Neuronal stem cell (in vitro differentiated cells): ENCODE measurements around the gene PBX2.
"Not testable (repeated sequence)": the region's sequence is repeated elsewhere in the genome, so short reads cannot be mapped to it uniquely, and the experiment has no call there.

Experiments used
- DNase-seq: peaks from one replicate; pipeline ENCODE4 v3.0.0-alpha.2; 2013; ENCODE audit warnings: low spot score
- H2AFZ ChIP-seq: one replicate; pipeline ENCODE4 v1.6.1; 2013; ENCODE audit warnings: mild to moderate bottlenecking, low read length, inconsistent platforms
- H2AK5ac ChIP-seq: 2 replicates; pipeline ENCODE4 v1.6.1; 2013; ENCODE audit warnings: low read depth, mild to moderate bottlenecking, inconsistent platforms, low read length, moderate library complexity, mixed read lengths
- H2BK120ac ChIP-seq: 2 replicates; pipeline ENCODE4 v1.6.1; 2013; ENCODE audit warnings: low read depth, mild to moderate bottlenecking, inconsistent platforms, low read length, moderate library complexity, mixed read lengths
- H2BK12ac ChIP-seq: one replicate; pipeline ENCODE4 v1.6.1; 2013; ENCODE audit warnings: low read length, inconsistent platforms
- H2BK15ac ChIP-seq: 2 replicates; pipeline ENCODE4 v1.6.1; 2013; ENCODE audit warnings: mild to moderate bottlenecking, low read length, inconsistent platforms, mixed read lengths
- H2BK5ac ChIP-seq: one replicate; pipeline ENCODE4 v1.6.1; 2013; ENCODE audit warnings: inconsistent platforms, mild to moderate bottlenecking, low read length, moderate library complexity
- H3K14ac ChIP-seq: one replicate; pipeline ENCODE4 v1.6.1; 2013; ENCODE audit warnings: low read length, inconsistent platforms
- H3K18ac ChIP-seq: 2 replicates; pipeline ENCODE4 v1.6.1; 2013; ENCODE audit warnings: low read length, inconsistent platforms
- H3K23ac ChIP-seq: 2 replicates; pipeline ENCODE4 v1.6.1; 2013; ENCODE audit warnings: low read depth, mild to moderate bottlenecking, mixed read lengths, low read length, inconsistent platforms; ENCODE audit not compliant: poor library complexity
- H3K27ac ChIP-seq: replicated peaks from 3 replicates; pipeline ENCODE4 v1.5.1; 2013; ENCODE audit warnings: low read length, inconsistent platforms
- H3K27me3 ChIP-seq, 3 experiments: 2 replicates each; pipeline ENCODE4 v1.6.1; 2013; ENCODE audit warnings: low read length in 3 of 3, mild to moderate bottlenecking in 2 of 3, inconsistent platforms in 1 of 3, low read depth in 1 of 3, mixed read lengths in 1 of 3, moderate library complexity in 1 of 3; ENCODE audit not compliant: control insufficient read depth in 3 of 3, insufficient read depth in 3 of 3
- H3K36me3 ChIP-seq, 2 donors: replicated peaks in 1 of 2; 2 replicates each; pipeline ENCODE4 v1.6.1; 2013; ENCODE audit warnings: low read length in 2 of 2; ENCODE audit not compliant: control insufficient read depth in 2 of 2, insufficient read depth in 2 of 2
- H3K4ac ChIP-seq: 2 replicates; pipeline ENCODE4 v1.6.1; 2013; ENCODE audit warnings: inconsistent platforms, mild to moderate bottlenecking, low read length, moderate library complexity
- H3K4me1 ChIP-seq, 2 donors: 1 replicate in 1 of 2; 2 replicates in 1 of 2; pipeline ENCODE4 v1.6.1; 2013; ENCODE audit warnings: low read length in 2 of 2, low read depth in 1 of 2; ENCODE audit not compliant: control insufficient read depth in 2 of 2, insufficient read depth in 1 of 2
- H3K4me2 ChIP-seq: one replicate; pipeline ENCODE4 v1.6.1; 2013; ENCODE audit warnings: mild to moderate bottlenecking, low read length, inconsistent platforms; ENCODE audit not compliant: insufficient read depth, poor library complexity, severe bottlenecking
- H3K4me3 ChIP-seq, 2 donors: 2 replicates each; pipeline ENCODE4 v1.5.1; 2013; ENCODE audit warnings: low read length in 2 of 2, mild to moderate bottlenecking in 2 of 2, inconsistent platforms in 1 of 2, moderate library complexity in 1 of 2
- H3K79me1 ChIP-seq: one replicate; pipeline ENCODE4 v1.6.1; 2013; ENCODE audit warnings: low read depth, mild to moderate bottlenecking, inconsistent platforms, low read length, moderate library complexity
- H3K9ac ChIP-seq: one replicate; pipeline ENCODE4 v1.6.1; 2013; ENCODE audit warnings: mild to moderate bottlenecking, low read depth, low read length, inconsistent platforms; ENCODE audit not compliant: poor library complexity
- H3K9me3 ChIP-seq, 2 donors: replicated peaks in 1 of 2; 2 replicates each; pipeline versions ENCODE3 to v1.6.1; 2013; ENCODE audit warnings: low read length in 2 of 2, mild to moderate bottlenecking in 2 of 2, inconsistent platforms in 1 of 2, low read depth in 1 of 2, mixed read lengths in 1 of 2, moderate library complexity in 1 of 2; ENCODE audit not compliant: control insufficient read depth in 2 of 2, insufficient read depth in 1 of 2
- H4K8ac ChIP-seq: one replicate; pipeline ENCODE4 v1.6.1; 2013; ENCODE audit warnings: low read depth, mild to moderate bottlenecking, inconsistent platforms, low read length, moderate library complexity
- H4K91ac ChIP-seq: one replicate; pipeline ENCODE4 v1.6.1; 2013; ENCODE audit warnings: low read length, low read depth, mild to moderate bottlenecking, inconsistent platforms; ENCODE audit not compliant: poor library complexity
- WGBS, 2 donors: extraction: QIAGEN DNeasy Blood & Tissue Kit; methylation state at CpG; one replicate each; pipeline ENCODE4 v1.1.7; 2013; ENCODE audit warnings: missing lambda C conversion rate in 2 of 2, mixed read lengths in 1 of 2; ENCODE audit not compliant: insufficient read length in 2 of 2, insufficient replicate concordance in 1 of 2; ENCODE audit errors: extremely low coverage in 2 of 2; 5-methylcytosine and 5-hydroxymethylcytosine counted together

PBX2 gene

GRCh38 chr6:32144238-32144637, 45.8 kb downstream of the PBX2 start:
- not testable (repeated sequence) for H3K4me2 ChIP-seq, H2BK5ac ChIP-seq, H4K91ac ChIP-seq, H2BK120ac ChIP-seq, H3K36me3 ChIP-seq, H3K4me1 ChIP-seq, H3K4me3 ChIP-seq, DNase-seq, H2BK12ac ChIP-seq, H3K9ac ChIP-seq, H2BK15ac ChIP-seq, H3K18ac ChIP-seq, H2AFZ ChIP-seq, H4K8ac ChIP-seq, H3K23ac ChIP-seq, H3K79me1 ChIP-seq, H2AK5ac ChIP-seq, H3K9me3 ChIP-seq, H3K14ac ChIP-seq, H3K4ac ChIP-seq, H3K27ac ChIP-seq
- peaks cover 0 to 10% (median 6%) of the 10 kb centered on the region in 3 experiments for H3K27me3 ChIP-seq
- WGBS, 2 donors = no CpG with 5 or more reads among the region's 7 CpGs

- no peak overlapping the region for H2BK15ac ChIP-seq
- no peak overlapping the region for H4K91ac ChIP-seq
- H2AK5ac ChIP-seq = no peak overlapping the region
- DNase-seq = no peak
- WGBS, 2 donors = no CpG with 5 or more reads among the region's 5 CpGs
- no peak overlapping the region for H3K23ac ChIP-seq
- H3K27ac ChIP-seq = no peak overlapping the region
- no peak overlapping the region for H2BK5ac ChIP-seq
- no peaks in the 10 kb centered on the region for H3K36me3 ChIP-seq
- H3K27me3 ChIP-seq = peaks cover 0 to 10% (median 0%) of the 10 kb centered on the region in 3 experiments
- H4K8ac ChIP-seq = no peak overlapping the region
- H3K9me3 ChIP-seq = no peaks in the 10 kb centered on the region
- no peak overlapping the region for H2BK120ac ChIP-seq
- peaks cover 0 to 2% of the 10 kb centered on the region in 2 donors for H3K4me1 ChIP-seq
- no peak overlapping the region for H3K4me3 ChIP-seq
- H2BK12ac ChIP-seq = no peak overlapping the region
- no peak overlapping the region for H2AFZ ChIP-seq
- H3K18ac ChIP-seq = no peak overlapping the region
- H3K14ac ChIP-seq = no peak overlapping the region
- H3K4me2 ChIP-seq = no peak overlapping the region
- no peak overlapping the region for H3K4ac ChIP-seq
- H3K79me1 ChIP-seq = no peaks in the 10 kb centered on the region
- H3K9ac ChIP-seq = no peak overlapping the region
Observed at GRCh38 chr6:32140420-32141046, 49.5 kb downstream of the PBX2 start.

GRCh38 chr6:32139590-32139989, 50.4 kb downstream of the PBX2 start:
- WGBS, 2 donors = no CpG with 5 or more reads among the region's 5 CpGs

GRCh38 chr6:32137454-32137853, 52.5 kb downstream of the PBX2 start:
- no peak overlapping the region for H3K4me3 ChIP-seq
- H2BK15ac ChIP-seq = no peak overlapping the region
- H4K8ac ChIP-seq = no peak overlapping the region
- DNase-seq = no peak
- H2BK120ac ChIP-seq = no peak overlapping the region
- H2AK5ac ChIP-seq = no peak overlapping the region
- no peak overlapping the region for H3K18ac ChIP-seq
- H3K9ac ChIP-seq = no peak overlapping the region
- no peak overlapping the region for H3K27ac ChIP-seq
- H3K14ac ChIP-seq = no peak overlapping the region
- H2AFZ ChIP-seq = no peak overlapping the region
- no peak overlapping the region for H2BK5ac ChIP-seq
- H3K36me3 ChIP-seq = no peaks in the 10 kb centered on the region
- no peaks in the 10 kb centered on the region for H3K9me3 ChIP-seq
- no peak overlapping the region for H4K91ac ChIP-seq
- no peak overlapping the region for H3K4me2 ChIP-seq
- H3K27me3 ChIP-seq = peaks cover 0 to 10% (median 2%) of the 10 kb centered on the region in 3 experiments
- no peak overlapping the region for H3K4ac ChIP-seq
- peaks cover 0 to 2% of the 10 kb centered on the region in 2 donors for H3K4me1 ChIP-seq
- no peaks in the 10 kb centered on the region for H3K79me1 ChIP-seq
- no peak overlapping the region for H3K23ac ChIP-seq
- H2BK12ac ChIP-seq = no peak overlapping the region

More at GRCh38 chr6:32139590-32139989, 50.4 kb downstream of the PBX2 start:
- Histone ChIP-seq H3K79me1 (no peaks in the 10 kb centered on the region), H3K4me2 (no peak overlapping the region), H3K4me3 (no peak overlapping the region), H3K14ac (no peak overlapping the region), H3K9me3 (no peaks in the 10 kb centered on the region), H3K27ac (no peak overlapping the region), H3K36me3 (no peaks in the 10 kb centered on the region), H3K4me1 (peaks cover 0 to 2% of the 10 kb centered on the region in 2 donors), H3K4ac (no peak overlapping the region), H3K23ac (no peak overlapping the region), H4K91ac (no peak overlapping the region), H2AFZ (no peak overlapping the region), H2BK120ac (no peak overlapping the region), H3K18ac (no peak overlapping the region), H2BK15ac (no peak overlapping the region), H4K8ac (no peak overlapping the region), H2BK12ac (no peak overlapping the region), H3K27me3 (peaks cover 0 to 10% (median 0%) of the 10 kb centered on the region in 3 experiments), H3K9ac (no peak overlapping the region), H2AK5ac (no peak overlapping the region), H2BK5ac (no peak overlapping the region)
- no peak for DNase-seq
